H1 (cell line): ENCODE measurements around the gene MYO18A. TPM values are rescaled to one million over a fixed set of nuclear protein-coding genes. Genes with fewer than 3 reads are reported as not detected.

Experiments
- CTCF ChIA-PET: fragments of 300-600 bp; sonication (Branson Sonifier 250); formaldehyde crosslinking; loops from one replicate; lab custom pipeline; 2021; ENCODE audit not compliant: partially characterized antibody; lab: Charles Lee
- POLR2A ChIA-PET: fragments of 300-600 bp; sonication (Branson Sonifier 250); formaldehyde crosslinking; loops from one replicate; lab custom pipeline; 2021; ENCODE audit warnings: inconsistent platforms; ENCODE audit not compliant: partially characterized antibody; lab: Charles Lee
- DNase-seq, 2 experiments: peaks; one replicate each; pipeline versions ENCODE4 v3.0.0 to v3.0.0-alpha.2; 2010 to 2022; ENCODE audit warnings: low spot score in 2 of 2, low read depth in 1 of 2, mixed read lengths in 1 of 2
- FAIRE-seq: peaks from 2 replicates; lab custom pipeline; 2011; peaks lifted over from hg19 to GRCh38; lab: Jason Lieb, UNC
- H2AFZ ChIP-seq: 2 replicates; pipeline ENCODE4 v1.8.1; 2012; ENCODE audit warnings: low read length, inconsistent platforms
- H2AK5ac ChIP-seq: 2 replicates; pipeline ENCODE4 v1.6.1; 2013; ENCODE audit warnings: low read depth, low read length
- H2BK120ac ChIP-seq: replicated peaks from 2 replicates; pipeline ENCODE3; 2013; ENCODE audit warnings: low read depth, low read length, inconsistent platforms
- H2BK12ac ChIP-seq: 2 replicates; pipeline ENCODE4 v1.6.1; 2013; ENCODE audit warnings: low read depth, low read length
- H2BK15ac ChIP-seq: 2 replicates; pipeline ENCODE4 v1.6.1; 2013; ENCODE audit warnings: low read length
- H2BK20ac ChIP-seq: 2 replicates; pipeline ENCODE4 v1.6.1; 2013; ENCODE audit warnings: low read length
- H2BK5ac ChIP-seq: 2 replicates; pipeline ENCODE4 v1.6.1; 2013; ENCODE audit warnings: low read depth, low read length
- H3K14ac ChIP-seq: 2 replicates; pipeline ENCODE4 v1.6.1; 2013; ENCODE audit warnings: inconsistent platforms; ENCODE audit not compliant: insufficient read length
- H3K18ac ChIP-seq: 2 replicates; pipeline ENCODE4 v1.6.1; 2013; ENCODE audit warnings: low read length; ENCODE audit errors: extremely low read depth
- H3K23ac ChIP-seq: 2 replicates; pipeline ENCODE4 v1.6.1; 2013; ENCODE audit warnings: inconsistent platforms; ENCODE audit not compliant: insufficient read length
- H3K23me2 ChIP-seq: 2 replicates; pipeline ENCODE4 v1.6.1; 2013; ENCODE audit warnings: low read depth, low read length
- H3K27ac ChIP-seq: 2 replicates; pipeline ENCODE4 v1.6.1; 2011; ENCODE audit warnings: low read depth, low read length, inconsistent platforms
- H3K27me3 ChIP-seq, 4 experiments: replicated peaks in 1 of 4; 1 replicate in 1 of 4; 2 replicates in 3 of 4; pipeline versions ENCODE4 v1.6.1 to v1.8.1; 2011 to 2013; ENCODE audit warnings: low read length in 3 of 4, mild to moderate bottlenecking in 3 of 4, inconsistent platforms in 2 of 4, mixed read lengths in 2 of 4, moderate library complexity in 1 of 4; ENCODE audit not compliant: control insufficient read depth in 3 of 4, insufficient read depth in 3 of 4; ENCODE audit errors: extremely low read depth in 1 of 4
- H3K36me3 ChIP-seq, 4 experiments: 2 replicates each; pipeline versions ENCODE4 v1.6.1 to v1.8.1; 2011 to 2013; ENCODE audit warnings: mild to moderate bottlenecking in 4 of 4, low read length in 3 of 4, moderate library complexity in 2 of 4, control low read depth in 1 of 4, inconsistent platforms in 1 of 4; ENCODE audit not compliant: insufficient read depth in 4 of 4, control insufficient read depth in 2 of 4
- H3K4ac ChIP-seq: replicated peaks from 2 replicates; pipeline ENCODE3; 2013; ENCODE audit warnings: low read length, low read depth, mixed read lengths, inconsistent platforms; ENCODE audit not compliant: insufficient read length
- H3K4me1 ChIP-seq, 4 experiments: replicated peaks in 1 of 4; 1 replicate in 1 of 4; 2 replicates in 3 of 4; pipeline versions ENCODE4 v1.6.1 to v1.8.1; 2011 to 2013; ENCODE audit warnings: low read length in 3 of 4, inconsistent platforms in 2 of 4, mixed read lengths in 1 of 4; ENCODE audit not compliant: insufficient read depth in 4 of 4, control insufficient read depth in 3 of 4
- H3K4me2 ChIP-seq, 2 experiments: 2 replicates each; pipeline versions ENCODE4 v1.6.1 to v1.8.1; 2011 to 2013; ENCODE audit warnings: low read depth in 2 of 2, low read length in 2 of 2, control low read depth in 1 of 2, inconsistent platforms in 1 of 2, mild to moderate bottlenecking in 1 of 2; ENCODE audit not compliant: insufficient read depth in 1 of 2
- H3K4me3 ChIP-seq, 4 experiments: fragments of 200-600, 300-600 bp in 1 of 4; sonication (generic), shearing (Covaris generic), sonication (Bioruptor Twin) in 1 of 4; 2 replicates each; pipeline versions ENCODE4 v1.5.1 to v1.8.1; 2011 to 2016; ENCODE audit warnings: low read length in 4 of 4, low read depth in 3 of 4, control low read depth in 2 of 4, inconsistent platforms in 2 of 4, mild to moderate bottlenecking in 2 of 4, mixed read lengths in 1 of 4, moderate library complexity in 1 of 4; ENCODE audit not compliant: insufficient read depth in 2 of 4; ENCODE audit errors: extremely low read depth in 1 of 4
- H3K56ac ChIP-seq: replicated peaks from 2 replicates; pipeline ENCODE3; 2013; ENCODE audit warnings: low read depth, mild to moderate bottlenecking, mixed read lengths, low read length, inconsistent platforms; ENCODE audit not compliant: insufficient read length
- H3K79me1 ChIP-seq: 2 replicates; pipeline ENCODE4 v1.6.1; 2013; ENCODE audit warnings: low read depth, low read length, control low read depth
- H3K79me2 ChIP-seq, 2 experiments: 2 replicates each; pipeline versions ENCODE4 v1.6.1 to v1.8.1; 2012 to 2013; ENCODE audit warnings: low read length in 2 of 2, mild to moderate bottlenecking in 2 of 2, inconsistent platforms in 1 of 2; ENCODE audit not compliant: insufficient read depth in 2 of 2, control insufficient read depth in 1 of 2
- H3K9ac ChIP-seq, 4 experiments: replicated peaks in 1 of 4; 1 replicate in 1 of 4; 2 replicates in 3 of 4; pipeline versions ENCODE4 v1.6.1 to v1.8.1; 2011 to 2013; ENCODE audit warnings: low read depth in 3 of 4, low read length in 3 of 4, control low read depth in 2 of 4, mild to moderate bottlenecking in 2 of 4, moderate library complexity in 2 of 4, inconsistent platforms in 1 of 4; ENCODE audit errors: extremely low read depth in 1 of 4
- H3K9me3 ChIP-seq, 2 experiments: 2 replicates each; pipeline versions ENCODE4 v1.6.1 to v1.8.1; 2012 to 2013; ENCODE audit warnings: mild to moderate bottlenecking in 2 of 2, moderate library complexity in 2 of 2, control low read depth in 1 of 2, inconsistent platforms in 1 of 2, low read depth in 1 of 2, low read length in 1 of 2, mixed read lengths in 1 of 2; ENCODE audit not compliant: insufficient read depth in 2 of 2
- H4K20me1 ChIP-seq, 2 experiments: replicated peaks in 1 of 2; 2 replicates each; pipeline versions ENCODE3 to v1.8.1; 2011 to 2013; ENCODE audit warnings: inconsistent platforms in 2 of 2, low read length in 2 of 2, mild to moderate bottlenecking in 1 of 2; ENCODE audit not compliant: insufficient read depth in 2 of 2, control insufficient read depth in 1 of 2
- H4K5ac ChIP-seq: 2 replicates; pipeline ENCODE4 v1.6.1; 2013; ENCODE audit warnings: low read length, low read depth, mixed read lengths, inconsistent platforms; ENCODE audit not compliant: insufficient read length
- H4K8ac ChIP-seq: 2 replicates; pipeline ENCODE4 v1.8.0; 2013; ENCODE audit warnings: mild to moderate bottlenecking, moderate library complexity, low read length, inconsistent platforms; ENCODE audit not compliant: insufficient read depth; ENCODE audit errors: extremely low read depth
- H4K91ac ChIP-seq: replicated peaks from 2 replicates; pipeline ENCODE3; 2013; ENCODE audit warnings: low read length, mixed read lengths, inconsistent platforms; ENCODE audit not compliant: insufficient read length
- HDAC2 ChIP-seq, 2 experiments: fragments of 300-600 bp in 1 of 2; sonication (generic) in 1 of 2; IDR thresholded peaks; 2 replicates each; pipeline ENCODE4 v1.6.1; 2011 to 2012; ENCODE audit warnings: low read depth in 2 of 2, low read length in 2 of 2, mild to moderate bottlenecking in 2 of 2, moderate library complexity in 2 of 2, borderline replicate concordance in 1 of 2, inconsistent platforms in 1 of 2
- HDAC6 ChIP-seq: IDR thresholded peaks from one replicate; pipeline ENCODE4 v1.7.1; 2012; ENCODE audit warnings: low read depth, mild to moderate bottlenecking, inconsistent platforms, low read length, moderate library complexity
- SP4 ChIP-seq: IDR thresholded peaks from 2 replicates; pipeline ENCODE4 v1.6.1; 2012; ENCODE audit warnings: low read length, inconsistent platforms
- WGBS, 2 experiments: shearing (Covaris generic) in 1 of 2; methylation state at CpG; one replicate each; pipeline versions ENCODE4 v1.1.6 to v1.1.7; 2013 to 2015; ENCODE audit warnings: low lambda C conversion rate in 2 of 2, mixed read lengths in 2 of 2, inconsistent platforms in 1 of 2, low coverage in 1 of 2, missing lambda C conversion rate in 1 of 2; ENCODE audit not compliant: insufficient replicate concordance in 2 of 2, insufficient coverage in 1 of 2, insufficient read length in 1 of 2; ENCODE audit errors: extremely low coverage in 1 of 2, missing lambda C conversion rate in 1 of 2; 5-methylcytosine and 5-hydroxymethylcytosine counted together
- polyA plus RNA-seq, 7 experiments: library from polyadenylated mRNA; depleted of rRNA in 3 of 7; stranded (reverse) in 5 of 7; unstranded in 2 of 7; fragments of >200 nt in 5 of 7; fragments of 200-250 nt in 2 of 7; gene quantifications; 1 replicate in 5 of 7; 2 replicates in 1 of 7; 4 replicates in 1 of 7; pipeline versions ENCODE4 v1.2.1 to v1.2.3, GENCODE V29; 2011 to 2013; ENCODE audit warnings: missing spikeins in 2 of 7, mixed read lengths in 2 of 7
- total RNA-seq: library from RNA; stranded (reverse); fragmentation: NEBNext Ultra II Directional; extraction: Animal tissue kit (Norgen Biotek cat#: 25700); gene quantifications from 2 replicates; pipeline ENCODE4 v1.2.1, GENCODE V29; 2021

MYO18A gene
- total and polyA plus RNA-seq, 2 of the 8 experiments (the other 6 are each of a cell fraction or from before 2014, with no cell fraction given): 7.6 to 43.8 TPM

- no peak overlapping the region for H2BK120ac ChIP-seq
- H2BK20ac ChIP-seq: no peak overlapping the region
- no peaks in the 10 kb centered on the region for H3K23me2 ChIP-seq
- no peak overlapping the region for H3K23ac ChIP-seq
- 88% methylated on average over 3 of the region's 3 CpGs; no CpG with 5 or more reads in 1 of the 2 experiments for WGBS, 2 experiments
- H3K27ac ChIP-seq: no peak overlapping the region
- H2AFZ ChIP-seq: no peak overlapping the region
- H3K9ac ChIP-seq: no peak overlapping the region
- no peak overlapping the region for H3K4me3 ChIP-seq
- no peak overlapping the region for H3K14ac ChIP-seq
- H4K5ac ChIP-seq: no peak overlapping the region
- POLR2A ChIA-PET: interaction anchor here (1.5 to 4.8 kb wide), 3 partner anchors 9 to 19 kb away, joined by 5 to 25 read pairs (median 5); partner anchors contain the start of gene MYO18A
- H2BK12ac ChIP-seq: no peak overlapping the region
- CTCF ChIA-PET: interaction anchor here (34.4 to 42.5 kb wide), 2 partner anchors 6 to 21 kb away, joined by 731 read pairs; partner anchors contain the start of gene MYO18A
- no peak overlapping the region for H3K4me2 ChIP-seq
- no peak overlapping the region for H4K91ac ChIP-seq
- H3K79me2 ChIP-seq: peaks cover 0 to 15% of the 10 kb centered on the region in 2 experiments; a peak in 1 of 4 replicates
- H4K20me1 ChIP-seq: peaks cover 0 to 13% of the 10 kb centered on the region in 2 experiments
- no peak overlapping the region for H2BK15ac ChIP-seq
- H3K18ac ChIP-seq: no peak overlapping the region
- TF ChIP-seq SP4 (no peak), HDAC2 (IDR thresholded peaks at IDR 0.05; ENCODE audit: borderline replicate concordance in 1 of 2, low read depth in 2 of 2, low read length in 2 of 2) (no peak), HDAC6 (no peak)
- no peaks in the 10 kb centered on the region for H3K36me3 ChIP-seq
- H3K4me1 ChIP-seq: peaks cover 6 to 20% (median 15%) of the 10 kb centered on the region in 4 experiments; a peak in 6 of 7 replicates
- H4K8ac ChIP-seq: no peak overlapping the region
- no peak for DNase-seq
- H3K27me3 ChIP-seq: no peaks in the 10 kb centered on the region
- H3K56ac ChIP-seq: no peak overlapping the region
- H2AK5ac ChIP-seq: no peak overlapping the region
- no peak for FAIRE-seq
- peaks cover 6% of the 10 kb centered on the region for H3K79me1 ChIP-seq
- H3K9me3 ChIP-seq: no peaks in the 10 kb centered on the region
- H3K4ac ChIP-seq: no peak overlapping the region
- peak overlapping the region; percentile 69; the same call in 1 of the 2 replicates for H2BK5ac ChIP-seq
Observed at GRCh38 chr17:29159306-29159860, 20.8 kb downstream of the MYO18A start.
